ENCODE data around the gene PRM2.

- no peak for TF ChIP-seq CTCF (IDR thresholded peaks at IDR 0.05 in 8 of 11, conservative IDR thresholded peaks at IDR 0.05 in 3 of 11)
- no peak for TF ChIP-seq POLR2A (IDR thresholded peaks at IDR 0.05)
- TF ChIP-seq POLR2AphosphoS5 (IDR thresholded peaks at IDR 0.05): no peak
Observed at GRCh38 chr16:11298143-11298900, 22.0 kb upstream of the PRM2 start.
